H1 (cell line): ENCODE results near the gene TMEM54. TPM values are rescaled to one million over a fixed set of nuclear protein-coding genes. Genes with fewer than 3 reads are reported as not detected.
A peak's percentile ranks its signal among the peaks of the same experiment; 100 is the strongest.

ENCODE experiments used
- ATF3 ChIP-seq: IDR thresholded peaks from 2 replicates; pipeline ENCODE4 v1.6.1; 2011; ENCODE audit warnings: low read depth, mild to moderate bottlenecking, low read length; ENCODE audit not compliant: insufficient read depth
- BCL11A ChIP-seq, 2 experiments: IDR thresholded peaks; one replicate each; pipeline ENCODE4 v1.6.1; 2011; ENCODE audit warnings: low read depth in 2 of 2, low read length in 2 of 2, mild to moderate bottlenecking in 2 of 2
- CBX8 ChIP-seq: fragments of 300-800, 300-1000 bp; sonication (generic); IDR thresholded peaks from 2 replicates; pipeline ENCODE4 v1.7.1; 2016; ENCODE audit warnings: low read depth, low read length, borderline replicate concordance
- CEBPB ChIP-seq: IDR thresholded peaks from 2 replicates; pipeline ENCODE4 v1.6.1; 2012; ENCODE audit warnings: low read depth, low read length
- CHD2 ChIP-seq: IDR thresholded peaks from 2 replicates; pipeline ENCODE4 v1.6.1; 2012; ENCODE audit warnings: low read length, improper control_type of control experiment
- CTCF ChIP-seq, 3 experiments: IDR thresholded peaks; 1 replicate in 2 of 3; 2 replicates in 1 of 3; pipeline versions ENCODE4 v1.5.1 to v1.6.1; 2011; ENCODE audit warnings: low read length in 3 of 3, mild to moderate bottlenecking in 3 of 3, inconsistent platforms in 2 of 3, low read depth in 1 of 3, moderate library complexity in 1 of 3; ENCODE audit not compliant: insufficient read depth in 1 of 3; ENCODE audit errors: control extremely low read depth in 1 of 3
- EP300 ChIP-seq, 2 experiments: IDR thresholded peaks; 1 replicate in 1 of 2; 2 replicates in 1 of 2; pipeline ENCODE4 v1.6.1; 2011 to 2012; ENCODE audit warnings: low read depth in 2 of 2, low read length in 2 of 2, mild to moderate bottlenecking in 2 of 2, borderline replicate concordance in 1 of 2, inconsistent platforms in 1 of 2, moderate library complexity in 1 of 2
- GABPA ChIP-seq: IDR thresholded peaks from 2 replicates; pipeline ENCODE4 v1.6.1; 2011; ENCODE audit warnings: mild to moderate bottlenecking, low read length, moderate library complexity, borderline replicate concordance; ENCODE audit not compliant: insufficient read depth
- JUN ChIP-seq: IDR thresholded peaks from 2 replicates; pipeline ENCODE4 v1.6.1; 2011; ENCODE audit warnings: low read depth, mild to moderate bottlenecking, improper control_type of control experiment, low read length
- KDM4A ChIP-seq: IDR thresholded peaks from one replicate; pipeline ENCODE4 v1.7.1; 2012; ENCODE audit warnings: low read depth, mild to moderate bottlenecking, moderate library complexity, low read length, inconsistent platforms; ENCODE audit not compliant: severe bottlenecking
- KDM5A ChIP-seq: fragments of 200-600 bp; IDR thresholded peaks from 2 replicates; pipeline ENCODE4 v1.7.1; 2012; ENCODE audit warnings: mild to moderate bottlenecking, low read length, inconsistent platforms, mixed read lengths
- MAFK ChIP-seq: IDR thresholded peaks from 2 replicates; pipeline ENCODE4 v1.6.1; 2012; ENCODE audit warnings: low read depth, mild to moderate bottlenecking, improper control_type of control experiment, low read length
- PHF8 ChIP-seq: fragments of 200-600 bp; sonication (generic); conservative IDR thresholded peaks from 2 replicates; pipeline ENCODE4 v1.7.1; 2012; ENCODE audit warnings: low read depth, mild to moderate bottlenecking, inconsistent platforms, low read length, moderate library complexity
- RFX5 ChIP-seq: IDR thresholded peaks from 2 replicates; pipeline ENCODE4 v1.6.1; 2011; ENCODE audit warnings: low read depth, low read length, improper control_type of control experiment, borderline replicate concordance
- SIRT6 ChIP-seq: IDR thresholded peaks from one replicate; pipeline ENCODE4 v1.7.1; 2012; ENCODE audit warnings: low read length, inconsistent platforms
- SP1 ChIP-seq: IDR thresholded peaks from 2 replicates; pipeline ENCODE4 v1.6.1; 2011; ENCODE audit warnings: low read depth, low read length
- SP2 ChIP-seq: IDR thresholded peaks from 2 replicates; pipeline ENCODE4 v1.6.1; 2012; ENCODE audit warnings: mild to moderate bottlenecking, low read length, inconsistent platforms
- SP4 ChIP-seq: IDR thresholded peaks from 2 replicates; pipeline ENCODE4 v1.6.1; 2012; ENCODE audit warnings: low read length, inconsistent platforms
- TAF7 ChIP-seq: optimal IDR thresholded peaks from 2 replicates; pipeline ENCODE3; 2011; ENCODE audit warnings: low read depth, mild to moderate bottlenecking, inconsistent platforms, low read length, moderate library complexity, borderline replicate concordance
- TBP ChIP-seq: IDR thresholded peaks from 2 replicates; pipeline ENCODE4 v1.6.1; 2011; ENCODE audit warnings: low read depth, low read length, improper control_type of control experiment
- TCF12 ChIP-seq: IDR thresholded peaks from 2 replicates; pipeline ENCODE4 v1.6.1; 2011; ENCODE audit warnings: low read depth, mild to moderate bottlenecking, low read length
- polyA plus RNA-seq, 7 experiments: library from polyadenylated mRNA; depleted of rRNA in 3 of 7; stranded (reverse) in 5 of 7; unstranded in 2 of 7; fragments of >200 nt in 5 of 7; fragments of 200-250 nt in 2 of 7; gene quantifications; 1 replicate in 5 of 7; 2 replicates in 1 of 7; 4 replicates in 1 of 7; pipeline versions ENCODE4 v1.2.1 to v1.2.3, GENCODE V29; 2011 to 2013; ENCODE audit warnings: missing spikeins in 2 of 7, mixed read lengths in 2 of 7
- total RNA-seq: library from RNA; stranded (reverse); fragmentation: NEBNext Ultra II Directional; extraction: Animal tissue kit (Norgen Biotek cat#: 25700); gene quantifications from 2 replicates; pipeline ENCODE4 v1.2.1, GENCODE V29; 2021

TMEM54 gene
- total and polyA plus RNA-seq, 2 of the 8 experiments (the other 6 are each of a cell fraction or from before 2014, with no cell fraction given): 9.5 to 58.7 TPM

GRCh38 chr1:32893198-32894018, 7.8 kb downstream of the TMEM54 start (continued):
- TF ChIP-seq CTCF (IDR thresholded peaks at IDR 0.05; ENCODE audit: control extremely low read depth in 1 of 3, insufficient read depth in 1 of 3, low read depth in 1 of 3, low read length in 3 of 3) (no peak), PHF8 (peak; percentile 47), JUN (no peak), TAF7 (peak; percentile 1), CBX8 (no peak), CEBPB (no peak), GABPA (no peak), TCF12 (no peak), MAFK (no peak), SP2 (no peak), SP4 (no peak), EP300 (IDR thresholded peaks at IDR 0.05; ENCODE audit: borderline replicate concordance in 1 of 2, low read depth in 2 of 2, low read length in 2 of 2) (0 out of 3 replicates have a peak, but pooled peaks of 1 of the 2 experiments have one; percentile 33), SP1 (no peak), RFX5 (no peak), TBP (no peak), KDM4A (peak; percentile 73), CHD2 (no peak), KDM5A (no peak), SIRT6 (no peak), ATF3 (no peak), BCL11A (IDR thresholded peaks at IDR 0.05; ENCODE audit: low read depth in 2 of 2, low read length in 2 of 2) (no peak)
